Calu3 (cell line): ENCODE results near the gene GRXCR1. TPM values are rescaled to one million over a fixed set of nuclear protein-coding genes. Genes with fewer than 3 reads are reported as not detected.

Experiments used
- BruUV-seq: library from RNA; stranded (reverse); fragments of 400-500 nt; replicated peaks from 2 replicates; lab custom pipeline; 2021; lab: Mats Ljungman, UMichigan
- CTCF ChIA-PET: fragments of 300-600 bp; sonication (Branson Sonifier 250); formaldehyde crosslinking; loops from one replicate; lab custom pipeline; 2022; ENCODE audit warnings: antibody characterized with exemption; lab: Charles Lee
- DNase-seq: peaks from one replicate; pipeline ENCODE4 v3.0.0; 2022
- H3K27ac Mint-ChIP-seq: one replicate; pipeline ENCODE4 v1.8.0; 2022; ENCODE audit warnings: mixed read lengths; ENCODE audit not compliant: unreplicated experiment
- H3K27me3 Mint-ChIP-seq: one replicate; pipeline ENCODE4 v1.8.0; 2022; ENCODE audit warnings: mixed read lengths; ENCODE audit not compliant: unreplicated experiment
- H3K36me3 Mint-ChIP-seq: one replicate; pipeline ENCODE4 v1.8.0; 2022; ENCODE audit warnings: mild to moderate bottlenecking, moderate library complexity, mixed read lengths; ENCODE audit not compliant: insufficient read depth, unreplicated experiment
- H3K4me1 Mint-ChIP-seq: one replicate; pipeline ENCODE4 v1.8.0; 2022; ENCODE audit warnings: mild to moderate bottlenecking, low read depth, mixed read lengths; ENCODE audit not compliant: unreplicated experiment
- H3K4me3 Mint-ChIP-seq: one replicate; pipeline ENCODE4 v1.8.0; 2022; ENCODE audit warnings: mild to moderate bottlenecking, low read depth, moderate library complexity, mixed read lengths; ENCODE audit not compliant: unreplicated experiment
- H3K9me3 Mint-ChIP-seq: one replicate; pipeline ENCODE4 v1.8.0; 2022; ENCODE audit warnings: low read depth, mixed read lengths; ENCODE audit not compliant: unreplicated experiment
- CTCF ChIP-seq: fragments of 200-600 bp; IDR thresholded peaks from one replicate; pipeline ENCODE4 v1.8.0; 2022; ENCODE audit warnings: antibody characterized with exemption; ENCODE audit not compliant: unreplicated experiment
- intact Hi-C: fragments of 100-400 bp; cut with micrococcal nuclease; formaldehyde crosslinking; loops from one replicate; pipeline ENCODE4 v1.10.0; 2022; ENCODE audit not compliant: unreplicated experiment
- total RNA-seq: library from RNA; stranded (reverse); gene quantifications from 2 replicates; pipeline ENCODE4 v1.2.3, GENCODE V29; 2022

GRXCR1 gene
- total RNA-seq, 1 experiment from 2014 or later, result not detected

DNA sequence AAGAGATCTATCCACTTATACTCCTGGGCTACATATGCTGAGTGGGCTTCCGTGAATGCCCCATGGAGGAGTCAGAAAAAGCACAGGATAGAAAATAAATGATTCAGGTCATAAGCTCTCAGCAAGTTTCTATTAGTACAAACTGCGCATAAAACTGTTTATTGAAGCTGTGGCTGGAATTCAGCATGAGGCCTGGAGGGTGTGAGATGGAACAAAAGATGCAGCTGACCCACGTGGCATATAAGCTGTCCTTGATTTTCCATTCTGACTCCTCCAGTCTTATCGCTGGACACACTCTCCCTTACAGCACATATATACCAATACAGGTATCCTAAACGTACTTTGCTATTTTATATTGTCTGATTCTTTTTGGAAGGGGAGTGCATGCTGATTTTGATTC is 17.9 kb downstream of the GRXCR1 start:
- CTCF ChIA-PET, result no interaction called here
- Mint-ChIP-seq H3K4me3 (no peak overlapping the region), H3K27me3 (no peaks in the 10 kb centered on the region), H3K9me3 (peaks cover 2% of the 10 kb centered on the region), H3K36me3 (no peaks in the 10 kb centered on the region), H3K27ac (no peak overlapping the region), H3K4me1 (no peaks in the 10 kb centered on the region)
- no peak for TF ChIP-seq CTCF
- intact Hi-C loops, result no loop called here
- BruUV-seq, result no TSS peak
- DNase-seq, result no peak

- no peak for DNase-seq
- Mint-ChIP-seq H3K36me3 (no peaks in the 10 kb centered on the region), H3K27me3 (no peaks in the 10 kb centered on the region), H3K9me3 (peaks cover 3% of the 10 kb centered on the region), H3K27ac (no peak overlapping the region), H3K4me3 (no peak overlapping the region), H3K4me1 (no peaks in the 10 kb centered on the region)
- TF ChIP-seq CTCF, result no peak
- CTCF ChIA-PET, result no interaction called here
- intact Hi-C loops, result no loop called here
- BruUV-seq, result no TSS peak
Observed at GRCh38 chr4:42914937-42915336, 22.4 kb downstream of the GRXCR1 start.

DNA sequence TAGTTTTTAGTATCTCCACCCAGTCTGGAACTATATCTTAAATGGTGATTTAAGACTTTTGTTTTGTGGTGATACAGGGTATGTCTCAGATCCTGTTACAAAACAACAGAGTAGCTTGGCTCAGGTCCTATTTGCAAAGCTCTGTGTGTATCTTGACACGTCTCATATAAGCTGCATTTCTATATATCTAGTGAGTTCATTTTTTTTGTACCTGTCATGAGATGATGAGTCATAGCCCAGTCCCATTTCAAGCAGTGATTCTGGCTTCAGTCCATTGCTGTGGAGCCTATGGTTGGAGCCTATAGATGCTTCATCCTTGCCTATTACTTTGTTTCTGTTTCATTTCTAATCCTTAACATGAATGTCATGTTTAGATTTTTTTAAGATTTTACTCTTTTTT is 23.0 kb downstream of the GRXCR1 start:
- intact Hi-C loops, result no loop called here
- no TSS peak for BruUV-seq
- CTCF ChIA-PET, result no interaction called here
- peaks cover 3% of the 10 kb centered on the region for H3K9me3 Mint-ChIP-seq
- H3K27ac Mint-ChIP-seq, result no peak overlapping the region
- TF ChIP-seq CTCF, result no peak
- H3K36me3 Mint-ChIP-seq, result no peaks in the 10 kb centered on the region
- DNase-seq, result no peak
- no peaks in the 10 kb centered on the region for H3K27me3 Mint-ChIP-seq
- H3K4me1 Mint-ChIP-seq, result no peaks in the 10 kb centered on the region
- H3K4me3 Mint-ChIP-seq, result no peak overlapping the region

DNA sequence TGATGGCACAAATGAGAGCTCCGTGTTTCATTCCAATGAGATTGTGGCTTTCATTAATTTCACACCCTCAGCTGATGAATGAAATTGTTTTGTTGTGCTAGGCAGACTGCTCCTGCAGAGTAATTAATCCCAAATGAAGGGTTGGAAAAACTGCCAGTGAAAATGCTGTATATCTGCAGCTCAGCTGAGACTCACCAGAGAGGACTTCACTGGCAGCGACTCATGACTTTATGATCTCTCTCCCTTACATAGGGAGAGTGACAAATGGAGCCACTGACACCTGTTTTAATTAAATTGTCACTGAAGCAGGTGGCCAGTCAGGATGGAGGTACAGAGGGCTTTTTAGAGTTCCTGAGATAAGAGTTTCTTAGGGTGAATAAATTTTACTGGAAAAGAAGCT is 24.8 kb downstream of the GRXCR1 start:
- intact Hi-C loops, result no loop called here
- no peak for TF ChIP-seq CTCF
- CTCF ChIA-PET, result no interaction called here
- BruUV-seq, result no TSS peak
- H3K4me3 Mint-ChIP-seq, result no peak overlapping the region
- H3K27ac Mint-ChIP-seq, result no peak overlapping the region
- H3K27me3 Mint-ChIP-seq, result no peaks in the 10 kb centered on the region
- peaks cover 5% of the 10 kb centered on the region for H3K9me3 Mint-ChIP-seq
- no peaks in the 10 kb centered on the region for H3K36me3 Mint-ChIP-seq
- no peak for DNase-seq
- H3K4me1 Mint-ChIP-seq, result no peaks in the 10 kb centered on the region
